NCI-H774 (cell line): Measurements from ENCODE around the gene PTOV1.

Experiments used
- DNase-seq: peaks from one replicate; lab custom pipeline; 2025; lab: John Stamatoyannopoulos, UW

Gene PTOV1

DNA sequence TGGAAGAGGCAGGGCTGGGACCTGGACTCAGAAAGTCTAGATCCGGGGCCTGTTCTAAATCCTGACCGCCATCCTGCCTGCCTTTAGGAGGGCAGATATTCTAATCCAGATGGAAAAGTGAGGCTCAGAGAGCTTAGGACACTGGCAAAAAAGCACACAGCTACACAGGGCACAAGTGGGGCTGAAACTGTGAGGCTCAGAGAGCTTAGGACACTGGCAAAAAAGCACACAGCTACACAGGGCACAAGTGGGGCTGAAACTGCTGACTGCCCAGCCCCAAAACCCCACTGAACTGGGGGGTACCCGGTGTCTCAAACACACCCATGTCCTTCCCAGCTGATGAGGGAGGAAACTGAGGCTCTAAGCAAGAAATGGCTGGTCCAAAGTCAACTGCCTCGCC lies 24.2 kb downstream of the PTOV1 start:
- no peak for DNase-seq

DNA sequence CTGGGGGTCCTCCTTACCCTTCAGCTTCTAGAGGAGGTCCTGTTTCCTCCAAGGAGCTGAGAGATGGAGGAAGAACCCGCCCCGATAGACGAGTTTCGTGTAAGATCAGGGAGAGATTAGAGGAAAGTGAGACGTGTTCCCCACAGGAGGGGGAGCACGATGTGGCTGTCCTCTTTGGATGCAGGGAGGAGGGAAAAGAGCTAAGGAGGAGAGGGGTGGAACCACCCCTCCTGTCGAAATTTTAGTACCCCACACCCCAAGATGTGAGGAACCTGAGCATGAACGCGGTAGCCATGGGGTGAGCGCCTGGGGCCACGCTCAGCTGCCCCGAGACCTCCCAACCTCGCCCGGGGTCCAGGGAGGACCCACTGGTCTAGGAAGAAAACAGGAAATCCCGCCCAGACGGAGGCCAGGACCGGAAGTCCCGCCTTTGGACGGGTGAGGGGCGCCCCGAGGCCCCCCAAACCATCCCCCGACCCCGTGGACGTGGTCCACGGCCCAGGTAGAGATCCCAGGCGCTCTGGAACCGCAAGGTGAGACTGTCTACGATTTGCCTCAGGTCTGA lies 25.0 kb downstream of the PTOV1 start:
- DNase-seq, result peak; percentile 15

DNA sequence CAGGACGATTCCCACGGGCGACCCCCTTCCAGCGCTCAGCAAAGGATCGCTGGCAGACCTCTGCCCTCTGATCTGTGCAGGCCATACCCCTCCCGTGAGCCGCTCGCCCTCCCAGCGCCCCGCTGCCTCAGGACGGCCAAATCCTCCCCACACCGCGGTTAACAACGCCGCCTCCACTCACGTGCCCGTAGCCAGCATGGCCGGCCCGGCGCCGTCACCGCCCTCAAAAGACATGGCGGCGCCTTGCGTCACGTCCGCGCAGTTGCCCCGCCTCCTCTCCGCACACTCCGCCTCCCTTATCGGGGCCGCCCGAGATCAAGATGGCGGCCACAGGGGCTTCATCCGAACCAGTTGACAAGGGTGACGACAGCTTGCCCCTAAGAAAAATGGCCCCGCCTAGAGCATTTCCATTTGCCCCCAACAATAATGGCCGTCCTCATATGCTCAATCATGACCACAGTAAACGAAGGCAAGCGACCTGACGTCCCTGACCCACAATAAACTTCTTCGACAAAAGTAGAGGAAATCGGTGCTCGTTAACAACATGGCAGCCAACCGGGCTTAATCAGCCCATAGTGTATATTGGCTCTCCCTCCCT lies 25.6 kb downstream of the PTOV1 start:
- DNase-seq, result peak; percentile 97

DNA sequence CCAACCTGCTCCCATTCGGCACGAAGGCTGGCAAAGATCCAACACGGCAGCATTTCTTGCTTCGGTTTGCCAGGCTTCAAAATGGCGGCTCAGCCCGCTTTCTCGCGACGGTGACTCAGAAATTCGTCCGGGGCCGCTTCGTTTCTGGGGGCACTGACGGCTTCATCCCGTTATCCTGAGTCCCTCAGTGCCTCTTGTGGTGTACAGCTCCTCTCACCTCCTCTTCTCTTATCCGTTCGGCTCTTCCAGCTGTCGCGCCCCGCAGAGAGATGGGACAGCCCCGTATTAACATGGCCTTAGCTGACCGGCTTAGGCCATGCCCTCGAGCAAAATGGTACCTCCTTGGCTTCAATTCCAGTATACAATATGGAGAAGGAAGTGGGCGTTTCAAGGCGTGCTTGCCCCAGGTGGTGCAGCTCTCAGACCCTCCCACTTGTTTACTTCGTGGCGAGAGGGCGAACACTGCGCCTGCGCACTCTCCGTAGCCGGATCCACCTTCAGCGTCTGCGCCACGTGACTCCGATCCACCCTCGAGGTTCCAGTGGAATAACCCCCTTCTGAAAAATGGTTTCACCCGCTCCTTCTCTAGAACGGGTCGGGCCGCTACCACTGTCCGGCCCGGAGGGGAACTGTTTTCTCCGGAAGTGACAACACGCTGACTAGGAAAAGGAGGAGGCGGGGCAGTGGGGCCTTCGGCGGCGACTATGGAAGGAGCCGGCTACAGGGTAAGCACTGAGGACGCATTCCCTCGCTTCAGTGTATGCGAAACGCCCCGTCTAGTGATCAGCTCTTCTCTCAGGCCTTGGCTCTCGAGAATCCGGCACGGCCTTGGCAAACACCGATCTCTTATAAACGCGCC lies 26.3 kb downstream of the PTOV1 start, which contains the start of the genes AKT1S1 and TBC1D17:
Gene AKT1S1, minus strand, starts transcription at position 336 of the 859 bp plus-strand sequence. CDS start 4,060 bp downstream, outside the sequence.
Gene TBC1D17, plus strand, starts transcription at position 683 of the 859 bp plus-strand sequence. Its CDS starts 22 bp downstream, at position 705.
- peak; percentile 99 for DNase-seq

DNA sequence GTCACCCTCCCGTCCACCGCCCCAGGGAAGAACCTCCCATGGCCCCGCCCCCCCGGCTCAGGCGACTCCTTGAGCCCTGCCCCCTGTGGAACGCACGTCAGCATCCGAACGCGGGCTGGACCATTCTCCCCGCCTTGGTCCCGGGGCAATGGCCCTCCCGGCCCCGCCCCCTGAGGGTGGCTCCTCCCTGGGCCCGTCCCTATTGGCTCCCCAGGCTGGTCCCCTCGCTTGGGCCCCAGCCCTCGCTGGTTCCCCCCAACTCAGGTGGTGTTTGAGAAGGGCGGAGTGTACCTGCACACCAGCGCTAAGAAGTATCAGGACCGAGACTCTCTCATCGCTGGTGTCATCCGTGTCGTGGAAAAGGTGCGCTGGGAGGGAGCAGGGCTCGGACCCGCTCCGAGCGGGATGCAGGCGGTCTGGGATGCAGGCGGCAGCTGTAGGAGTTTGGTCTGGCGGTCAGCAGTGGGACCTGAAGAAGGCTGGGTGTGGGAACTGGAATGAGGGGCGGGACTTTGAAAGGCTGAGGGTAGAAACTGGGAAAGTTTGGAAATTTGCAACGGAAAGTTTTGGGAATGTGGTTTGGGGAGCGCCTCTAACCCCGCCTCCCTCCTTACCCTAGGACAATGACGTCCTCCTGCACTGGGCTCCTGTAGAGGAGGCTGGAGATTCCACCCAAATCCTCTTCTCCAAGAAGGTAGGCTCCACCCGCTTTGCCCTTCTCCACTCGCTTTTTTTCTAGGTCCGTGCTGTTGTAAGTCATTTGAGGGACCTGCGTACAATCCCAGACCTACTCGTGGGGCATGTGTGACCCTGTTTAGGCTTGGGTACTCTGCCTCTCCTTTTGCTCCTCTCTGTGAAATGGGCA lies 27.2 kb downstream of the PTOV1 start:
- peak; percentile 93 for DNase-seq

DNA sequence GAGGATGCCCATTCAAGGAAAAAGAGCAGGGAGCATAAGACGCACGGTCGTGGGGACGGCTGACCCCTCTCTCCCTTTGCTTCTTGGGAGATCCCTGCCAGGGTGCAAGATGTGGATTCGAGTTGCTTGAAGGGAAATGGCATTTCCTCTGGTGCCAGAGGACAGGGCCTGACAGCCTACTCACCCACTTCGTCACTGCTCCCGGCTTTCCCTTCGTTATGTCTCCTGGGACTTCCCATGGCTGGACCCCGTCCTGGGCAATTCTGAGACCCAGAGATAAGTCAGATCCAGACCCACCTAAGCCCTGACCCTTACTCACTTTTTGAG lies 27.7 kb downstream of the PTOV1 start:
- DNase-seq, result no peak

GRCh38 chr19:49879243-49879963 lies 28.4 kb downstream of the PTOV1 start:
- DNase-seq, result no peak

DNA sequence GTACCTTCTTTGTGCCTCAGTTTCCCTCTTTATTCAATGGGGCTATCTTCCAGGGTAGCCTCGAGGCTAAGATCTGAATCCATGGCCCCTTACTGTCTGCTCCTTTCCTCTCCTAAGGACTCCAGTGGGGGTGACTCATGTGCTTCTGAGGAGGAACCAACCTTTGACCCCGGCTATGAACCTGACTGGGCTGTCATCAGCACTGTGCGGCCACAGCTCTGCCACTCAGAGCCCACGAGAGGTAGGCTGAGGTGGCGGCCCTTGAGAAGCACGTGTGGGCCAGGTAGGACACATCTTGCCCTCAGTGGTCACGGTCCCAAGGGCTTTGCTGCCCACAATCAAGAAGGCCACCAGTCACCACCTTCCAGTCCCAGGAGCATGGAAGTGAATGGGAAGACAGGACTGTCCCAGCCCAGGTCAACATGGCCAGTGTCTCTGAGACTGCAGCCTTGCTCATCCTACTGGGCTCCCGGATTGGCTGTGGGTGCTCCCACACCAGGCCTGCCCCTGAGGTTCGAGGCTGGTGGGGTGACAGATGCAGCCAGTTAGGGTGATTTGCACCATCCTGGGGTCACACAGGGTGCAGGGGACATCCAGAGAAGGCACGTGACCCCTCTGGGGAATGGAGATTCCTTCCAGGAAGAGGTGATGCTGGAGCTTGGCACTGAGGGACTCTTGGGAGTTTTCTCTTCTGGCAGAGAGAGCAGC lies 29.4 kb downstream of the PTOV1 start:
- DNase-seq, result no peak

DNA sequence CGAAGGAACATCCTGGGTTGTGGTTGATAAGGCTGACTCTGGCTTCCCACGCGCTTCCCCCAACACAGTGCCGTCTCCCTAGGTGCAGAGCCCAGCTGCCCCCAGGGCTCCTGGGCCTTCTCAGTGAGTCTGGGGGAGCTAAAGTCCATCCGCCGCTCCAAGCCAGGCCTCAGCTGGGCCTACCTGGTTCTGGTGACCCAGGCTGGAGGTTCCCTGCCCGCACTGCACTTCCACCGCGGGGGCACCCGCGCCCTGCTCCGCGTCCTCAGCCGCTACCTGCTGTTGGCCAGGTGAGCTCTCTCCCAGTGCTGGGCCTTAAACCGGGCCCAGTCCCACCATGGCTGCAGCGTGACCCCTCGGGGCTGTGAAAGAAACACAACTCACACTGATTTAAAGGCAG lies 30.2 kb downstream of the PTOV1 start:
- DNase-seq, result no peak

DNA sequence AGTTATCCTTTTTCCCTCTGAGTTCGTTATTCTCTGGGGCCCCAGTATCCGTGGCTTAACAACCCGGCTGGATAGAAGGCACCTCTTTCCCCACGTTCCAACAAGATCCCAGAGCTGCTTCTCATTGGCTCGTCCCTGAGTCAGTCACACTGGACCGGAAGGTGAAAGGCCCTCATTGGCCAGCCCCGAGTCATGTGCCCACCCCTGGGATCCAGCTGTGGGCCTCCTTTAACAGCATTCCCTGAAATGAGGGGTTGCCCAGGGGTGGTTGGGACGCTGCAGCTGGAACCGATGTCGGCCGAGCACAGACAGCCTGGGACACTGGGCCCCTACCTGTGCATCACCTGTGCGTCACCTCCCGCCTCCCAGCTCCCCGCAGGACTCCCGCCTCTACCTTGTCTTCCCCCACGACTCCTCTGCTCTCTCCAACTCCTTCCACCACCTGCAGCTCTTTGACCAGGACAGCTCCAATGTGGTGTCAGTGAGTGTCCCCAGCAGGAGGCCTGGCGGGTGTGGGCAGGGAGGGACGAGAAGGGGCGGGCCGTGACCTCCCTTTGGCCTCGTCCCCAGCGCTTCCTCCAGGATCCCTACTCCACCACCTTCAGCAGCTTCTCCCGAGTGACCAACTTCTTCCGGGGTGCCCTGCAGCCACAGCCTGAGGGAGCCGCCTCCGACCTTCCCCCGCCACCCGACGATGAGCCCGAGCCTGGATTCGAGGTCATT lies 30.9 kb downstream of the PTOV1 start:
- DNase-seq, result no peak

- DNase-seq, result no peak
These were observed 31.7 kb downstream of the PTOV1 start for GRCh38 chr19:49882643-49883042.

- no peak for DNase-seq
These were observed 32.1 kb downstream of the PTOV1 start for GRCh38 chr19:49883094-49883493.

DNA sequence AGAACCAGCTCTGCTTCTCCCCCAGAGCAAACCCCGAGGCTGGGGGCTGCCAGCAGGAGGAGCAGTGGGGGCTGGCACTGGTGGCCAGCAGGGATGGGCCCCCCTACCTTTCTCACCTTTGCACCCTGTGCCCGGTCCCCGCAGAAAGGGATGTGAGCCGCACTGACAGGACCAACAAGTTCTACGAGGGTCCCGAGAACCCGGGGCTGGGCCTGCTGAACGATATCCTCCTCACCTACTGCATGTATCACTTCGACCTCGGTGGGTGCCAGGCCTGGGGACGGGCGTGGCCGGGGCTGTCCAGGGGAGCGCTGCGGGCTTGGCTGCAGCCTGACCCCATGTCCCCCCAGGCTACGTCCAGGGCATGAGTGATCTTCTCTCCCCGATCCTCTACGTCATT lies 33.1 kb downstream of the PTOV1 start:
- no peak for DNase-seq

GRCh38 chr19:49884760-49885159 lies 33.8 kb downstream of the PTOV1 start:
- DNase-seq, result no peak

- no peak for DNase-seq
These were observed 36.2 kb downstream of the PTOV1 start for GRCh38 chr19:49887037-49887664.

DNA sequence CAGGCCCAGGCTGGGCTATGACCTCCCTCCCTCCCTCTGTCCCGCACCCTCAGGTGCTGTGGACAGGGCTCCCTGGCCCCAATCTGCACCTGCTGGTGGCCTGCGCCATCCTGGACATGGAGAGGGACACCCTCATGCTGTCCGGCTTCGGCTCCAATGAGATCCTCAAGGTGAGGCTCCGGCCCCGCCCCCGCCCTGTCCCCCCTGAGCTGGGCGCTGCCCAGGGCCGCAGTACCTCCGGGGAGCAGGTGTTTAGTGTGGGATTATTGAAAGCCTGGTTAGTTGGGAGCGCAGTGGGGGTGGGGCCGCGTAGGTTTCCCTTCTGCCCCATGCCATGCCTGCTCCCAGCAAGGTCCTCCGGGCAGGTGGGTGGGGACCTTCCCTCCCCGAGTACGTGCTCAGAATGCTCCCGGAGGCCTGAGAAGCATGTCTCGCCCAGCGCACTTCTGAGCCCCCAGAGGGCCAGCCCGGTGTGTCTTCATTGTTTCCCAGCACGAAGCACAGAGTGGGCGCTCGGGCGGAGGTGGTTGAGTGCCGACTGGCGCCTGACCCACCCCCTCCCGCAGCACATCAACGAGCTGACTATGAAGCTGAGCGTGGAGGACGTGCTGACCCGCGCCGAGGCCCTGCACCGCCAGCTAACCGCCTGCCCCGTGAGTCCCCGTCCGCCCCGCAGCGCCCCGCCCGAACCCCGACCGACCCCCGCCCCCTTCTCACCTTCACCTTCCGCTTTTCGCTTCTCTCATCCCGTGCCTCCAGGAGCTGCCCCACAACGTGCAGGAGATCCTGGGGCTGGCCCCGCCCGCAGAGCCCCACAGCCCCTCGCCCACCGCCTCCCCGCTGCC lies 36.9 kb downstream of the PTOV1 start:
- DNase-seq, result no peak

DNA sequence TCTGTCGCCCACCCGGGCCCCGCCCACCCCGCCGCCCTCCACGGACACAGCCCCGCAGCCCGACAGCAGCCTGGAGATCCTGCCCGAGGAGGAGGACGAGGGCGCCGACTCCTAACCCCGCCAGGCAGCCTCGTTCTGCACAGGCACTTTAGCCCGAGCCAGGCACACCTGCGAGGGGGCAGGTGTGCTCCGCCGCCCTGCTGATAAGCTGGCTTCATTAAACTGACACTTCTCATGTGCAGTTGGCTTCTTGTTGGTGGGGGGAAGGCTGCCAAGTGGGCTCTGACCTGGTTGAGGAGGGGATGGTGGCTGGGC lies 37.5 kb downstream of the PTOV1 start:
- DNase-seq, result no peak

- DNase-seq, result no peak
These were observed 38.2 kb downstream of the PTOV1 start for GRCh38 chr19:49889038-49889686.
